Fibroblast of the aortic adventitia (primary cell): ENCODE results near the gene GCDH. TPM values are rescaled to one million over a fixed set of nuclear protein-coding genes. Genes with fewer than 3 reads are reported as not detected.

Source experiments
- DNase-seq: peaks from one replicate; pipeline ENCODE4 v3.0.0-alpha.2; 2010; ENCODE audit warnings: low read depth
- H3K4me3 ChIP-seq: 2 replicates; pipeline ENCODE4 v1.5.1; 2011; ENCODE audit warnings: low read depth, mild to moderate bottlenecking, control low read depth, low read length, moderate library complexity
- CTCF ChIP-seq: IDR thresholded peaks from 2 replicates; pipeline ENCODE4 v1.5.1; 2011; ENCODE audit warnings: mild to moderate bottlenecking, low read length, control low read depth, inconsistent platforms; ENCODE audit not compliant: insufficient read depth
- total RNA-seq: library from RNA; depleted of rRNA; stranded (reverse); fragments of >200 nt; gene quantifications from 2 replicates; pipeline ENCODE4 v1.2.3, GENCODE V29; 2012; ENCODE audit warnings: low replicate concordance

Gene GCDH
- total RNA-seq, 1 donor, result 24.4 TPM

DNA sequence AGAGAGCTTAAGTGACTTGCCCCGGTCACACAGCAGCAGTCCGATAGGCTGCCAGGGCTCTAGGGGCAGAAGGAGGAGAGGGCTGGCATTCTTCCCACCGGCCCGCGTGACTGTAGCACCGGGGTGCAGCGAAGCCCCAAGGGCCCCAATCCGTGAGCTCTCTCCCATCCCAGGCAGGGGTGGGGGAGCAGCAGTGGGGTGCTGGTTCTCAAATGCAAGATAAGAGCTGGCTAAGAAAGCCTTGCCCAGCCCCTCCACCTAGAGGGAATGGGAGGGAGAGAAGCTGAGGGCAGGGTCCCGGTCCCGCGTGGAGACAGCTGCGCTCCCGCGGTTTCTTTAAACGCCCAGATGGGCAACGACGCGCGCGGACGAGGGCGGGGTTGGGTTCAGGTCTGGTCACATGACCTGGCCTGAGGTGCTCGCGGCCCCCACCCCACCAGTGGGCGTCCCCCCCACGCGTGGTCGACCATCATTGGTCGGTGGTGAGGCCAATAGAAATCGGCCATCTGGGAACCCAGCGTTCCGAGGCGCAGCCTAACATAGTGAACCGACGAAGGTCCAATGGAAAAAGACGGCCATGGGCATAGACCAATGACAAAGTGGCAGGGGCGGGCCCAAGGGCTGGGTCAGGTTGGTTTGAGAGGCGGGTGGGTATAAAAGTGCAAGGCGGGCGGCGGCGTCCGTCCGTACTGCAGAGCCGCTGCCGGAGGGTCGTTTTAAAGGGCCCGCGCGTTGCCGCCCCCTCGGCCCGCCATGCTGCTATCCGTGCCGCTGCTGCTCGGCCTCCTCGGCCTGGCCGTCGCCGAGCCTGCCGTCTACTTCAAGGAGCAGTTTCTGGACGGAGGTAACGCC lies 47.2 kb downstream of the GCDH start, which contains the start of gene CALR:
TSS of gene CALR (plus strand) at position 683 of the 852 bp plus-strand sequence. CDS start at position 754, 71 bp downstream.
- DNase-seq, result peak; percentile 100
- H3K4me3 ChIP-seq, result peak within 1 kb of the TSS; percentile 93
- TF ChIP-seq CTCF, result no peak

DNA sequence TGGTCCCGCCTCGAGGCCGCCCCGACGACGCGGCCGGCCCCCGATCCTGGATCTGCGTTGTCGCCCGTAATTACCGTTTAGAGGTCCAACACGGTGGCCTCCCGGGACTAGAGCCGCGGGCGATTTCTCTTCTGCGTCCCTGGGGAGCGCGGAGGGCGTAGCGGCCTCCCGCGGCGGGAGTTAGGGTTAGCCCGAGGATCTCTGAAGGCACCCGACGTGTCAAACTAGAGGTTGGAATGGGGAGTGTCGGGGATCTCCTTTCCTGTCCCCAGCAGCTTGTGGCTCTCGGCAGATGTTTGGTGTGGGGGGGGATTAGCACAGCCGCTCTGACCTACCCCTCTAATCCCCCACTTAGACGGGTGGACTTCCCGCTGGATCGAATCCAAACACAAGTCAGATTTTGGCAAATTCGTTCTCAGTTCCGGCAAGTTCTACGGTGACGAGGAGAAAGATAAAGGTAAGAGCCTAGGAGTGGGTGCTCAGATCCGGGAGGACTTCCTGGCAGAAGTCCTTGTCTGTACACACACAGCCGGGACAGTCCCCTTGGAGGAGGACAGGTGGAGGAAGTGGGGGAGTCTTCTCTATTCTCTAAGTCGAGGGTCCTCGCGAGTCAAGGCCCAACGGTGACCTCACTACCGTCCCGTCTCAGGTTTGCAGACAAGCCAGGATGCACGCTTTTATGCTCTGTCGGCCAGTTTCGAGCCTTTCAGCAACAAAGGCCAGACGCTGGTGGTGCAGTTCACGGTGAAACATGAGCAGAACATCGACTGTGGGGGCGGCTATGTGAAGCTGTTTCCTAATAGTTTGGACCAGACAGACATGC lies 48.0 kb downstream of the GCDH start:
- H3K4me3 ChIP-seq, result peak overlapping the region; percentile 93
- TF ChIP-seq CTCF, result peak; percentile 34
- DNase-seq, result peak; percentile 56

DNA sequence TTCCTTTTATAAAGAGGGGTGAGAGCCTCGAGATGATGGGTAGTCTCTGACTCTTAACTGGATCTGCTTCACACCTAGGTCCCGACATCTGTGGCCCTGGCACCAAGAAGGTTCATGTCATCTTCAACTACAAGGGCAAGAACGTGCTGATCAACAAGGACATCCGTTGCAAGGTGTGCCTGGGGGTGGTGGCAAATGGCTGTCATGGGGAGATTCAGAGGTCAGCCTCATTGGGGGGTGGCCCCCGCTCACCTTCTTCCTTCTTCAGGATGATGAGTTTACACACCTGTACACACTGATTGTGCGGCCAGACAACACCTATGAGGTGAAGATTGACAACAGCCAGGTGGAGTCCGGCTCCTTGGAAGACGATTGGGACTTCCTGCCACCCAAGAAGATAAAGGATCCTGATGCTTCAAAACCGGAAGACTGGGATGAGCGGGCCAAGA lies 49.0 kb downstream of the GCDH start:
- TF ChIP-seq CTCF, result no peak

DNA sequence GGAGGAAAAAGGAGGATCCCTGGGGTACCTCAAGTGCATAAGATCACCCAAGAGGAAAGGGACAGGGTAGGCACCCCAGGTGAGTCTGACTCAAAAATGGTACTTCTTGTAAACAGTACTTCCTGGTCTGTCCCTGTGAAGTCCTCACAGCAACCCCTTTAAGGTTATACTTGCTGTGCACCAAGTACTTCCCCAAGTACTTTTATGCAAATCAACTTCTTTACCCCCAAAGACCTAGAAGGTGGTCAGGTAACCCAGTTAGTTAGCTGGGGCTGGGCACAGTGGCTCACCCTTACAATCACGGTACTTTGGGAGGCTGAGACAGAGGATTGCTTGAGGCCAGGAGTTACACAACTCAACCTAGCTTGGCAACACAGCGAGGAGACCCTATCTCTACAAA lies 49.9 kb downstream of the GCDH start:
- no peak for DNase-seq
- TF ChIP-seq CTCF, result no peak
- peak overlapping the region; percentile 93 for H3K4me3 ChIP-seq

More for the DNA sequence above, 49.0 kb downstream of the GCDH start:
- DNase-seq, result no peak
- peak overlapping the region; percentile 93 for H3K4me3 ChIP-seq

DNA sequence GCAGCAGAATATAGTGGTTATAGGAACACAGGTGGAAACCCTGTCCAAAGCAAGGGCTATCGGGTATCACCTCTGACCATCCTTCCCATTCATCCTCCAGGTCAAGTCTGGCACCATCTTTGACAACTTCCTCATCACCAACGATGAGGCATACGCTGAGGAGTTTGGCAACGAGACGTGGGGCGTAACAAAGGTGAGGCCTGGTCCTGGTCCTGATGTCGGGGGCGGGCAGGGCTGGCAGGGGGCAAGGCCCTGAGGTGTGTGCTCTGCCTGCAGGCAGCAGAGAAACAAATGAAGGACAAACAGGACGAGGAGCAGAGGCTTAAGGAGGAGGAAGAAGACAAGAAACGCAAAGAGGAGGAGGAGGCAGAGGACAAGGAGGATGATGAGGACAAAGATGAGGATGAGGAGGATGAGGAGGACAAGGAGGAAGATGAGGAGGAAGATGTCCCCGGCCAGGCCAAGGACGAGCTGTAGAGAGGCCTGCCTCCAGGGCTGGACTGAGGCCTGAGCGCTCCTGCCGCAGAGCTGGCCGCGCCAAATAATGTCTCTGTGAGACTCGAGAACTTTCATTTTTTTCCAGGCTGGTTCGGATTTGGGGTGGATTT lies 52.6 kb downstream of the GCDH start:
- TF ChIP-seq CTCF, result no peak
- DNase-seq, result no peak
- no peak overlapping the region for H3K4me3 ChIP-seq

DNA sequence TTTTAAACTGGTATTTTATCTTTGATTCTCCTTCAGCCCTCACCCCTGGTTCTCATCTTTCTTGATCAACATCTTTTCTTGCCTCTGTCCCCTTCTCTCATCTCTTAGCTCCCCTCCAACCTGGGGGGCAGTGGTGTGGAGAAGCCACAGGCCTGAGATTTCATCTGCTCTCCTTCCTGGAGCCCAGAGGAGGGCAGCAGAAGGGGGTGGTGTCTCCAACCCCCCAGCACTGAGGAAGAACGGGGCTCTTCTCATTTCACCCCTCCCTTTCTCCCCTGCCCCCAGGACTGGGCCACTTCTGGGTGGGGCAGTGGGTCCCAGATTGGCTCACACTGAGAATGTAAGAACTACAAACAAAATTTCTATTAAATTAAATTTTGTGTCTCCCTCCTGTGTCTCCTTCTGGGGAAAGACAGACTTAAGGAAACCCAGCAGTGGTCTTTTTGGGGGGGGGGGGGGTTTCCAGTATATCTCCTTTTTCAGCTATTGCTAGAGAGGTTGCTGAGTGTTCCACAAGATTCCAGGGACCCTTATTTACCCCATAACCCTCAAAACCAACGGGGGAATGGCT lies 53.2 kb downstream of the GCDH start:
- no peak for DNase-seq
- TF ChIP-seq CTCF, result no peak
- no peak overlapping the region for H3K4me3 ChIP-seq
